ENCODE data around the gene CD300C.

- no peak for TF ChIP-seq CTCF (IDR thresholded peaks at IDR 0.05)
- TF ChIP-seq POLR2A (IDR thresholded peaks at IDR 0.05) = no peak
These were observed 9.0 kb upstream of the CD300C start for GRCh38 chr17:74554909-74555308.
